IPS-11a (cell line): ENCODE measurements around the gene GNPNAT1.
"Not testable (repeated sequence)": the region's sequence is repeated elsewhere in the genome, so short reads cannot be mapped to it uniquely, and the experiment has no call there.

Source experiments
- H3K4me3 ChIP-seq: one replicate; pipeline ENCODE4 v1.5.1; 2013; ENCODE audit warnings: low read depth, low read length, control low read depth

Gene GNPNAT1

DNA sequence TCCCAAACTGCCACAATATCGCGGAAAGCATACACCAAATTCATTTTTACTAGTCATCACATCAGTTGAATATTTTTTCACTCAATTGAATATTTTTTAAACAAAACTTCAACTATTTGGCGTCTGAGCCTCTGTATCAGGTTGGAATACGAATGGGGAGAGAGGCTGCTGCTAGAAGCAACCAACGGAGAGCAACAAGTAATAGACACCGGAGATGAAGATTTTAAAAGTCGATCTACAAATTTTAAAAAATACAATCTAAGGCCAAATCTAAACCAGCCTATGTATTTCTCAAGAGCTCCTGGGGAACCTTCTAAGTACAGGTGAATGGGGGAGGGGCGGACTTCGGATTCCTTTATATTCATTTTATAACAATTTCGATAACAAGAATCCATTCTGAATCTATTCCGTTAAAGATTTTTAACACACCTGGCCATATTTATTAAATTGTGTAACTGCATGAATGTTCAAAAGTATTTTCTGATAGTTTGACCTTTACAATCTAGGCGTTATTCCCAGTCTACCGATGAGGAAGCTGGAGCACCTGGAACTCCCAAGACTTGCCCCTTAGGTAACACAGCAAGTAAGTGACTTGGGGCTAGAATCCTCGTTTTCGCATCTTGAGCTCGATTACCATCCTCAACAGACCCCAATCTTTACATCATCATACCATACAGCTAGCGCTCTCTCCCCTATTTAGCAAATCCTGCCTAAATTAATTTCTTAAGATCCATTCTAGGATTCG, 1.2 kb downstream of the GNPNAT1 start:
- H3K4me3 ChIP-seq, result peak overlapping the region; percentile 89

- no peak overlapping the region for H3K4me3 ChIP-seq
Observed at GRCh38 chr14:52789118-52789517, 2.3 kb downstream of the GNPNAT1 start.

GRCh38 chr14:52786887-52787286, 4.5 kb downstream of the GNPNAT1 start:
- no peak overlapping the region for H3K4me3 ChIP-seq

GRCh38 chr14:52783206-52783605, 8.2 kb downstream of the GNPNAT1 start:
- no peak overlapping the region for H3K4me3 ChIP-seq

DNA sequence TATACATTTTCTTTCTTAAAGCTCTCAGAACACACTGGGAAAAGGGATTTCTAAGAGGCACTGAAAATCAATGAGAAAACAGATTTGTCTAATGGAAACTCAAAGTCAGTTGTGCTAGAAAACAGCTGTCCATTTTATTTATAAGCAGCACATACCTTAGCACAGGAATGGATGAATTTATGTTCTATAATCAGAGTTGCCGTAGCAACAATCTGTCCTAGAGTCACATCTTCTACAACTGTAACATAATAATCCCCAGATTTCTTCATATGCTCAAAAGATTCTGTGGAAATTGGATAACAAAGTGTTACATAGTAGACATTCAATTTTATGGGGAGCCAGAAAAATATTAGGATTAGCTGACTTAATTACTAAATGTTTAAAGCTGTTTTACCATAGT, 9.8 kb downstream of the GNPNAT1 start:
- no peak overlapping the region for H3K4me3 ChIP-seq

DNA sequence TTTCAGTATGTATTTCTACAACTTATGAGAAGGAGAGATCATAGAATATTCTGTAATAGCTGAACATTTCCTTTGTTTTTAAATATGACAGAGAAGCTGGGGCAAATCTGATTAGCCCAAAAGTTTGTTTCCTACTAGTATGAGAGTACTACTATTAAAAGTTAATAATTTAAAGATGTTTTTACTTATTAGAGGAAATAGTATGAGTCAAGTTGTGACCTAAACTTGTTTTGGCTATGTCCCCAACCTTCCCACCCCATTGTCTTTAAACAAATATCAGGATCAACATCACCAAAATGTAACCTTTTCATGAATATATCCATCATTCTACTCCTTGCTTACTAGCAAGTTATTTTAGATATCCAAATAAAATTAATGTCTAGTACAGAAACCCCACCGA, 10.5 kb downstream of the GNPNAT1 start:
- H3K4me3 ChIP-seq, result no peak overlapping the region

DNA sequence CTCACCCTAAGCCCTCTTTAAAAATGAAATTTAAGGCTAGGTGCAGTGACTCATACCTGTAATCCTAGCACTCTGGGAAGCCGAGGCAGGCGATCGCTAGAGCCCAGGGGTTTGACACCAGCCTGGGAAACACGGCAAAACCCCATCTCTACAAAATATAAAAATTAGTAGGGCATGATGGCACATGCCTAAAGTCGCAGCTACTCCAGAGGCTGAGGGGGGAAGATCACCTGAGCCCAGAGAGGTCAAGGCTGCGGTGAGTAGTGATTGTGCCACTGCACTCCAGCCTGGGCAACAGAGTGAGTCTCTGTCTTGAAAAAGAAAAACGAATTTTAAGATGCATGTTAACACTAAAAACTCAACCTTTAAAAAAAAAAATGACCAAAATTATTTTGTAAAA, 12.7 kb downstream of the GNPNAT1 start:
- H3K4me3 ChIP-seq, result no peak overlapping the region

DNA sequence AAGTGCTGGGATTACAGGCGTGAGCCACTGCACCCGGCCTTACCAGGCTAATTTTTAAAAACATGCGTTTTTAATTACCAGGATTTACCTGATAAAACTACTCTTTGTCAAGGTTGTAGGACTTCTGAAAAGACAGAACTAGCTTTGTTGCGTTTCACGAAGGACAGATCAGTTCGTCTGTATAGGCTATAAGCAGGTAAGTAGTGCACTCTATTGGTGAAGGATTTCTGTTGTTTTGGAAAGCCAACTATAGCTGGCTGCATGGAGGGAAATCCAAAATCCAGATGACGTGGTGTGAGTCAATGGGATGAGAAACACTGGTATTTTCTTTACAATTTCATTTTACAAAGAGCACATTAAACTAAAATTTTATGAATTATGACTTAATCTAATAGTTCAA, 14.6 kb downstream of the GNPNAT1 start:
- H3K4me3 ChIP-seq, result no peak overlapping the region

DNA sequence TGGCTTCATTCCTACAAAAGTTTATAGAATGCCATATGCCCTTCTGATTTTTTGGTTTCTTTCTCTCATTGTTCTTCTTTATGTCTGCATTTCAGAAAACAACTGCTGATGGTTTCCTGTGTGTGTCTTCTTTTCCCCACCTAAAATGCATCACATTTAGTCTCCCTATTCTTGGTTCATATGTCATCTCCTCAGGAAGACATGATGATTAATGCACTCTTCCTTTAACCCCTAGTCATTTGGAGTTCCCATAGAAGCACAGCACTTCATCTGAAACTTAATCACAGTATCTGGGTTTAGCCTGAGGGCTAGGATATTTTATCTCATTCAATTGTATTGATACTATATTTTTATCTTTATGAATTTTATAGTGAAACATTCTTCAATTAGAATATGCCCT, 21.5 kb downstream of the GNPNAT1 start:
- no peak overlapping the region for H3K4me3 ChIP-seq

GRCh38 chr14:52767058-52767833, 24.2 kb downstream of the GNPNAT1 start:
- H3K4me3 ChIP-seq, result no peak overlapping the region

DNA sequence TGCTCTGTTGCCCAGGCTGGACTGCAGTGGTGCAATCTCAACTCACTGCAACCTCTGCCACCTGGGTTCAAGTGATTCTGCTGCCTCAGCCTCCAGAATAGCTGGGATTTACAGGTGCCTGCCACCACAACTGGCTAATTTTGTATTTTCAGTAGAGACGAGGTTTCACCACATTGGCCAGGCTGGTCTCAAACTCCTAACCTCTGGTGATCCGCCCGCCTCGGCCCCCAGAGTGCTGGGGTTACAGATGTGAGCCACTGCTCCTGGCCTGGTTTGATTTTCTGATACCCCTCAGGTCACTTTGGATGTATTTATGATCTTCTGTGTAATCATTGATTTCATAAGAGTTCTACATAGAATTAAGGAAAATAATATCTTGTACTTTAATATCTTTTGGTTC, 28.5 kb downstream of the GNPNAT1 start:
- H3K4me3 ChIP-seq, result not testable (repeated sequence)

- no peak overlapping the region for H3K4me3 ChIP-seq
Observed at GRCh38 chr14:52759145-52759544, 32.3 kb downstream of the GNPNAT1 start.

DNA sequence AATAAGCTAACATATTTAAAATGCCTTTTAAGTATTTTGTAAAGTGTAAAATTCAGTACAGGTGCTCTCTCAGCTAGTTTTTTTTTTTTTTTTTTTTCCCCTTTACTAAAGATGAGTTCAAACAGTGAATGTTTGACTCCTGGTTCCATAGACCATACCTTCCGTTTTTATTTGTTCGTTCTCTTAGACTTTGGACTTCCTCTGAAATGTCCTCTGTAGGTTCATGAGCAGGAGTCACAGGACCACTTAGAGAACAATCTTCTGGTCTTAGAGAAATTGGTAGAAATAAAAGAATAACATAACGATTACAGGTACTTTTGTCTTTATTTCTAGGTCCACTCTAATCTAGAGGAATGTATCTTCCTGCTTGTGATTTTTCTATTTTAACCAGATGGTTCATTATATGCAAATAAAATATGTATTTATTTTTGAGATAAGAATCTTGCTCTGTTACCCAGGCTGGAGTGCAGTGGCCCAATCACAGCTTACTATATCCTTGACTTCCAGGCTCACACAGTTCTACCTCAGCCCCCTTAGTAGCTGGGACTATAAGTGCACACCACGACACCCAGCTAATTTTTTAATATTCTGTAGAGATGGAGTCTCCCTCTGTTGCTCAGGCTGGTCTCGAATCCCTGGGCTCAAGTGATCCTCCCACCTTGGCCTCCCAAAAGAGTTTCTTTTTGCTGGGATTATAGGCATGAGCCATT, 35.6 kb downstream of the GNPNAT1 start:
- no peak overlapping the region for H3K4me3 ChIP-seq

GRCh38 chr14:52748647-52749292, 42.6 kb downstream of the GNPNAT1 start:
- no peak overlapping the region for H3K4me3 ChIP-seq

DNA sequence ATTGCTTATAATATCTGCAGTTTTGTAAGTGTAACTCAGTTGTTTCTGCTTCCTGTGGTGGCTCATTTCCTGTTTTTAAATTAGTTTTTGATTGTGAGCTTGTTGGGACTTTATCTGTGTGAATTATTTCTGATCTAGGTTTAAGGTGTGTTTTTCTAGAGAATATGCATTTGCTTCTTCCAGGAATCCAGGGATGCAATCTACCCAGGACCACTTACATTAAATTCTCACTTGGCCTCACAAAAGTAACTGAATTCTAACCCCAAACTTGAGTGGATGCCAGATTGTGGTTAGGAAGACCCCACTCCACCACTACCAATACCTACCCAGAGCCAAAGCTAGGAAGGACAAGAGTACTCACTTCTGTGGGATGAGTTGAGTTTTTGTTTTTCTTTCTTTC, 49.5 kb downstream of the GNPNAT1 start:
- no peak overlapping the region for H3K4me3 ChIP-seq

DNA sequence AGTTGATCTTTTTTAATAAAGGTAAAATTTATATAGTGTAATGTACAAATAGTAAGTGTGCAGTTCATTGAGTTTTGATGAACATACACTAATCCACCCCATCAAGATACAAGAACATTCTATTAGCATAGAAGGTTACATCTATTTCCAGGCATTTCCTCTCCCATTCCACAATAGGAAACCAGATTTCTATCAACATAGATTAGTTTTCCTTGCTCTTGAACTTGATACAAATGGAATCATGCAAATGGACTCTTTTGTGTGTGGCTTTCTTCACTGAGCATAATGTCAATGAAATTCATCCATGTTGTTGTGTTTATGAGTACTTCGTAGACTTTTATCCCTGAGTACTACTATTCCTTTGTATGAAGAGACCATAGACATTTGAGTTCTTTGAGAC, 50.7 kb downstream of the GNPNAT1 start:
- H3K4me3 ChIP-seq, result no peak overlapping the region

- H3K4me3 ChIP-seq, result no peak overlapping the region
Observed at GRCh38 chr14:52738409-52738808, 53.0 kb downstream of the GNPNAT1 start.

DNA sequence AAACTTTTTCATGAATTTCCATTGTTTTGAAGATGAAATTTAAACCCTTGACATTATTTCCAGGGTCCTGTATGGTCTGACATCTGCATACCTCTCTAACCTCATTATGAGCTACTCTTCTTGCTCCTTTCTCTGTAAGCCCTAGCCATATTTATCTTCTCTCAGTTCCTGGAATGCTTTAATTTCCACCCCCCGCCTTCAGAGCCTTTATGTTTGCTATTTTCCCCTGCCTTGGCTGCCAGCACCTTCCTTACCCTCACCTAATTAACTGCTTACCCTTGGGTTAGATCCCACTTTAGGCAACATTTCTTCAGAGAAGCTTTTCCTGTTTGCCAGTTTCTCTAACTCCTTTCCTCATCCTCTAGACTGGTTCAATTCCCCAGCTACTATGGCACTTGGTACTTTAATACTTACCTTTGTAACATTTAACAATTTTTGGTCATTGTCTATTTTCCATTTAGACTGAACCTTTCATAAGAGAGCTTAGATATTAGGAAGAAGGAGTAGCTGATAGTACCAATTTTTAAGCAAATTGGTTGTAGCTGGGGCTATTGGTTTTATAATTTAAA, 55.4 kb downstream of the GNPNAT1 start:
- H3K4me3 ChIP-seq, result no peak overlapping the region

DNA sequence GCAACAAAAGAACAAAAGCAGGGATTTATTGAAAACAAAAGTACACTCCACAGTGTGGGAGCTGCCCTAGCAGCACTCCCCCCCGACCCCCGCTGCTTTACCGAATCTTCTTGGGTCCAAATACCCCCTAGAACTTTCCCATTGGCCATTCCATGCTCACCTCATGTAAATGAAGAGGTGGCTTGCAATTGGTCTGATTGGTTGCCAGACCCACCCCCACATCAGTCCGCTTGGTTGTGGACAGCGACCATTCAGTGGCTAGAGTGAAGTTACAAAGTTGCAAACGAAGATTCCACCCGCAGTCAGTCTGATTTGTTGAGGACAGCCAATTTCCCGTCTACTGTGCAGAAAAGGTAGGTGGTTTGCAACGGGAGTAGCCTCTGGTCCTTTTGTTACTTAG, 57.6 kb downstream of the GNPNAT1 start:
- H3K4me3 ChIP-seq, result no peak overlapping the region

GRCh38 chr14:52730709-52731111, 60.7 kb downstream of the GNPNAT1 start:
- H3K4me3 ChIP-seq, result peak overlapping the region; percentile 93
